ENCODE measurements around the gene RPS17.

DNA sequence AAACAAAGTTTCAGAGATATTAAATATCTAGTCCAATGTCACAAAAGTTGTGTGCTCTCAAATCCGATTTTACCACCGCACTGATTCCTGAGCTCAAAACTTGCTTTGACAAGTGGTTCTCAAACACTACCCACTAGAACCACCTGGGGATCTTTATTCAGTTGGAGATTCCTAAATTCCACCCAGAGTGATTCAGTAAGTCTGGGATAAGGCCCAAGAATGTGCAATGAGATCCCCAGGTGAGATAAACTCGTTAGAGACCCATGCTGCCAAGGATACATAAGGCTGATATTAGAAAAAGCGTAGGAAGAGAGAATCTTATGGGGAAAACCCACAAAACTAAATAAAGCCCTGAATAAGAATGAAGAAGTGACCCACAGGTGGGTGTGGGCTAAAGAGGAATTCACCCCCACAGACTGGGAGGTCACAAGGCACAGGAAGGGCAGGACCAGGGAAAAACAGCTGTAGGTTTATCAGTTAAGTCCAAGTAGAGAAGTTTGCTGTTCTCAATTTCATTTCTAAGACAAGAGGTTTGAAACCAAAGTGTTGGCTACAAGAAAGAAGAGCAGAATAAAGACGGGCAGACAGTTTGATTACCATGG lies 11.5 kb upstream of the RPS17 start:
- TF ChIP-seq, protein P1, sequence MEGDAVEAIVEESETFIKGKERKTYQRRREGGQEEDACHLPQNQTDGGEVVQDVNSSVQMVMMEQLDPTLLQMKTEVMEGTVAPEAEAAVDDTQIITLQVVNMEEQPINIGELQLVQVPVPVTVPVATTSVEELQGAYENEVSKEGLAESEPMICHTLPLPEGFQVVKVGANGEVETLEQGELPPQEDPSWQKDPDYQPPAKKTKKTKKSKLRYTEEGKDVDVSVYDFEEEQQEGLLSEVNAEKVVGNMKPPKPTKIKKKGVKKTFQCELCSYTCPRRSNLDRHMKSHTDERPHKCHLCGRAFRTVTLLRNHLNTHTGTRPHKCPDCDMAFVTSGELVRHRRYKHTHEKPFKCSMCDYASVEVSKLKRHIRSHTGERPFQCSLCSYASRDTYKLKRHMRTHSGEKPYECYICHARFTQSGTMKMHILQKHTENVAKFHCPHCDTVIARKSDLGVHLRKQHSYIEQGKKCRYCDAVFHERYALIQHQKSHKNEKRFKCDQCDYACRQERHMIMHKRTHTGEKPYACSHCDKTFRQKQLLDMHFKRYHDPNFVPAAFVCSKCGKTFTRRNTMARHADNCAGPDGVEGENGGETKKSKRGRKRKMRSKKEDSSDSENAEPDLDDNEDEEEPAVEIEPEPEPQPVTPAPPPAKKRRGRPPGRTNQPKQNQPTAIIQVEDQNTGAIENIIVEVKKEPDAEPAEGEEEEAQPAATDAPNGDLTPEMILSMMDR (conservative IDR thresholded peaks at IDR 0.05; ENCODE audit: low read length): no peak
- TF ChIP-seq EZH2phosphoT487 (IDR thresholded peaks at IDR 0.05; ENCODE audit: borderline replicate concordance): no peak

All from Loucy (cell line).